HL-60/S4 treated with retinoic acid at 250 ng/mL for 4 days and 3 days (cell line): Measurements from ENCODE around the gene KCNK16.

Experiments
- in situ Hi-C: fragments of 300-500 bp; cut with MboI; formaldehyde crosslinking; loops from 2 replicates; pipeline ENCODE4 v1.7.0; 2022; ENCODE audit warnings: low sequenced_read_pairs

KCNK16 gene

DNA sequence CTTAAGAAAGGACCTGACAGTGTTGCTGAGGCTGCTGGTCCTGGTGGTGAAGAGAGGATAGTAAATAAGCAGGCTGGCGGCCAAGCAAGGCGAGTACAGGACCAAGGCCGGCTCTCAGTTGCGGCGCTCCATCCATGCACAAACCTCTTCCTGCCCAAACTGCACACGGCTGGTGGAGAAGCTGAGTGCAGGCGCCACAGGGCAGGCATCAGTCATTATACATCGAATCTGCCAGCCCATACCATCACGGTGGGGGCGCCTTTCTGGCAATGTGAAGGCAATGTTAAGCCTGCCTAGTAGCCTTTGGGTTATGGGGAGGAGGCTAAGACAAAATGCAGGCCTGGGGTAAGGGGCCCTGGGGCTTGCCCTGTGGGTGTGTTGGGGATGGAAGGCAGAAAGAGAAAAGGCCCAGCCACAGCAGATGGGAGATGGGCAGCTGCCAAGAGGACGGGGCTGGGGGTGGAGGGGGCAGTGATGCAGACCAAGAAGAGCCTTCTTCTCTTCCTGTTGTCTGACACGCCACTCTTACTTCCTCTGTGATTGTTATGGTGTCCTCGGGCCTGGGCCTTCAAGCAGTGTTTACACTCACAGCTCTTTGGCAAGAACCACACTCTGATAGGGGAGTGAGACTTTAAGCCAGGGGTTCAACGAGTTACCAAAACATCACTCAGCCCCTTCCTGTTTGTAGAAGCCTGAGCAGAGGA lies 20.3 kb upstream of the KCNK16 start:
- in situ Hi-C loops = no loop called here

DNA sequence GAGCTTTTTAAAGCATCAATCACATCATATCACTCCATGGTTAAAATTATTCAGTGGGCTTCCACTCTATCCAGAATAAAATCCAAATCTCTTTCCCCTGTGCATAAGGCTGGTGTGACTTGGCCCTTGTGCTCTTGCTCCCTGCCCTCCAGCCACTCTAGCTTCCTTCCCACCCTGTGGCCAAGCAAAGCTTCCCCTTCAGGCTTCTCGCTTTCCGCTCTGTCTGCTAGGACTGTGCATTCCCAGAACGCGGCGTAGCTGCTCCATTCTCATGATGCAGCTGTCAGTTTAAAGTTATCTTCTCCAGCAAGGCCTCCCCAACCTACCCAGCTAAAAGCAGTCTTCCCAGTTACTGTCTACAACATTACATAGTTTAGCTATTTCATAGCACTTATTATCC lies 19.4 kb upstream of the KCNK16 start:
- in situ Hi-C loops = no loop called here

DNA sequence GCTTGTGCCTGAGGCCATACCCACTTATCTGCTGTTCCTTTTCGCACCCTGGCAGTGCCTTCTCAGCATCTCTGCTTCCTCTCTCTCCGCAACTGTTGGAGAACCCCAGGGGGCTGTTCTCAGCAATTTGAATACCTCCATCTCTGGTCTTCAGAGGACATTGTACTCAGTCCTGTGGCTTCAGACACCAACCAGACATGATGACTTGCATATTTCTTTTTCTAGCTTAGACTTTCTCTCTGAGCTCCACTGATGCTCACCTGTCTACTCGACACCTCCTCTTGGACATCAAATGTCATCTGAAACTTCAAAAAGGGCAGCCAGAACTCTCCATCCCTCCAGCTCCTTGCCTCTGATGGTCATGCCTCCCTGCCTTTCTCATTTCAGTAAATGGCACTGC lies 18.9 kb upstream of the KCNK16 start:
- in situ Hi-C loops = no loop called here

DNA sequence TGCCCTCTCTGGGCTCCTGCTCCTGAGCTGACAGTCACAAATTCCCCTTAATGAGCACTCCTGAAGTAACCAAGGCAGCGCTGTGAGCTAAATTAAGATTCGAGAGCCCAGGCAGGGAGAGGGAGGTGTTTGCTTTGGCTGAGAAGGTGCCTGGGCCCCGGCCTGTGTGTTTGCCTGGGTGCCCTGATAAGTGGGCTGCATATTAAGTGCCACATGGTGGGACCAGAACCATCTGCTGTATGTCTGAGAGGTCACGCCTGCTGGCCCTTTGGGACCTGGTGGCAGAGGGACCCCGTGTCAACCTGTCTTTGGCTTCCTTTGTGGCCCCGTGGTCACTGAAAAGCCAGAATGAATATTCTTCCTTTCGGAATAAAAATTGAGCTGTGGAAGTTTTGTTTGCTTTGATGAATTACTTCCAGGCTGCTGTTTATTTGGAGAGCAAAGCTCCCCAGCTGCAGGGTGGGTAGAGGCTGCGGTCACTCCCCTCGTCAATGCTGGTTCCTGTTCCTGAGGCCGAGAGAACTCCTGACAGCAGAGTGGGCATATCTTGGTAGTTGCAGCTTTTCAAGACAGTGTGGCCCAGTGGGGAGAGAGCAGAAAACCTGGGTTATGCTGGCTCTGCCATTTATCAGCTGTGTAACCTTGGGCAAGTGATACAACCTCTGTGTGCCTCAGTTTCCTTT lies 17.5 kb upstream of the KCNK16 start:
- in situ Hi-C loops = no loop called here

DNA sequence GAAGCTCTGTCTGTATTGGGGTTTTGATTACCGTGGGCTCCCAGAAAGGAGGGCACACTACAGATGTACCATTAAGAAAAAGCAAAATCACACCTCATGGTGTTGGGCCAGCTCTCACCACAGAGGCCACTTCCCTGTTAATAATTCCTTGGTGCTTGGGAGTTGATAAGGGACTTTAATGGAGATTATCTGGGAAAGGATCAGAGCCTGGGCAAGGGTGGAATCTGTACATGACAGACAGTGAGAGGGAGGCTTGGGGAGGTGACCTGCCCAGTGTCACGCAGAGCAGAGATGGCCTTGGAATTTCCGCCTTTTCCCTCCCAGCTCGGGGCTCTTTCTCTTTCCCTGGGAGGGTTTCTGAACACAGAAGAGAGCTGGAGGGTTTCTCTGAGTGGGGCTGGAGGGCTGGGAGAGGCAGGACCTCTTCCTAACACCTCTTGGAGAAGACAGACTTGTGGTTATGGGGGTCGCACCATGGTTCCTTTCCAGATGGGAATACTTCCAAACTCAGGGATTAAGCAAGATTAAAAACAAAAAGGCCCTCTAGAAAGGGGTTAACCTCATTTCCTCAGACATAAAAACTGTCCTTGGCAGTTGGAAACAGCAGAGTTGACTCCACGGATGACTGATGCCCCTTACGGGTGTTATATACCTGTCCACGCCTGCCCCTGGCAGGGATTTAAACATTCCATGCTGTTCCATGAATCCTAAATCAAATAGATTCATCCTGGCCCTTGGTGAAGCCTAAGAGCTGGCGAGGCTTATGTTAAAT lies 16.8 kb upstream of the KCNK16 start:
- in situ Hi-C loops = no loop called here

DNA sequence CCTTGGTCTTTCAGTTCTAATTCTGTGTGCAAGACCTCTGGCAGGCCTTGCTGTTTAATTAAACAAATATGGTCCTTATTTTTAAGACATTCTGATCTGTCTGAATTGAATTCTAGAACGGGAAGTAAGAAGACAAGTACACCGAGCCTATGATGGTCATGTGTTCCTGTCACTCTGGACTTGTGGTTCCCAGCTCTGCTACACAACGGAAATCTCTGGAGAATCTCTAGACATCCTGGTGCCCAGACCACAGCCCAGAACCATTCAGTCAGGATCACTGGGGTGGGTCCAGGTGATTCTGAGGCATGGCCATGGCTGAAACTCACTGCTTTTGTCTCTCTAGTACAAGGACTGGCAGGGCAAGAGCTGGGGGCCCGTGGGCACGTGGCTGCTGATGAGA lies 15.9 kb upstream of the KCNK16 start:
- in situ Hi-C loops = no loop called here

DNA sequence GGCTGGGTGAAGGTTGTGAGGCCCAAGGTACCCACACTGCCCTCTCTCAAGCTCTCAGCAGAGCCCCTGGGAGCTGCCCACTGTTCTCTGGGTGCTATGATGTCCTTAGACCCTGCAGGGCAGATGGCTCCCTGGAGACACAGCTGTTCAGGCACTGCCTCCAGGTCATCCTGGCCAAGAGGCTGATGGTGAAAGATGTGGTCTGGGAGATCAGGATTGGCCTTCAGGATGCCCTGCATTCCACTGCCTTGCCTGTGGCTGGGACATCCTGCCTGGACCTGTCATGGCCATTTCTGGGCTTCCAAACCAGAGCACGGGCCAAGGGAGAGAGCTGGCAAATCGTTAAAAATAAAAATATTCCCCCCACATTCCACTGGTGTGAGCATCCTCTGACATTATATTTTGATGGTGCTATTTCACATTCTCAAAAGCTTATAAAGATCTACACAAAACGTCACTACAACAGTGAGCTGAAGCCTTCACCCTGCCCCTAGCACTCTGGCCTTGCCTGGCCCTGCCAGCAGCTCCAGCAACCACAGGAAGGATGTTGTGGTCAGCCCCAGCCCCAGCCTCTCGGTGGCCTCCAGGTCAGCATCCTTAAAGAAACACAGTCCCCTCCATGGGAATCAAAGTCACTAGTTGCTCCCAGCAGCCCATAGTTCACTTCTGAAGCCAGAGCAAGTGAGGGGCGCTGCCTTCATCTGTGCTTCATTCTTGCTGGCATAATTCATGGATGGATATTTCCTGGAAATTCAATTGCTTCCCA lies 13.5 kb upstream of the KCNK16 start:
- in situ Hi-C loops = no loop called here

DNA sequence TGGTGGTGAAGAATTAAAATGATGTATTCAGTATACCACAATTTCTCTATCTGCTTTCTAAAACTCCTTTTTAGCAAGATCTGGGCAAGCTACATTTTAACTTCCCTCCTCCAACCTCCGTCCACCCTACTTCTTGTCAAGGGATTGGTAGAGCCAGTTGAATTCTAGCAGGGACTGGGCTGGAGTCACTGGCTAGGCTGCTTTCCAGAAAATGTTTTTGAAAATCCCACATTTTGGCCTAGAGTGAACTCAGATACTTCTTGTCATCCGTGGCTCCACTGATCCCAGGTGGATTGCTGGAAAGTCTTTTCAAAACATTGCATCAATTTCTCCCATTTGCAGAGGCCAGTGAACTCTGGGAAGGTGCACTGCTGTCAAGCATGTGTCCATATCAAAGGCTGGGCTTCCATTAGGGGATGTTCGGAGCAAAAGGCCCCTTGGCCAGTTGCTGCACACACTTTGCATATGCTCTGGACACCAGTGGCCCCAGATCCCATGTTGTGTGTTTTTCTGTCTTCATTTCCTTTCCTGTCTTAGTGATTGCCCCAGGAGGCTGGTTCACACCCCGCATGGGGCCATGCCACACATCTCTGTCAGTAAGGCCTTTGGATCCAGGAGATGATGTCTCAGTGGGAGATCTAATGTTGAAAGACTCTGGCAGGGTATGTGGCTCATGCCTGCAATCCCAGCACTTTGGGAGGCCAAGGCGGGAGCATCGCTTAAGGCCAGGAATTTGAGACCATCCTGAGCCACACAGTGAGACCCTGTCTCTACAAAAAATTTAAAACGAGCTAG lies 11.3 kb upstream of the KCNK16 start:
- in situ Hi-C loops = no loop called here

DNA sequence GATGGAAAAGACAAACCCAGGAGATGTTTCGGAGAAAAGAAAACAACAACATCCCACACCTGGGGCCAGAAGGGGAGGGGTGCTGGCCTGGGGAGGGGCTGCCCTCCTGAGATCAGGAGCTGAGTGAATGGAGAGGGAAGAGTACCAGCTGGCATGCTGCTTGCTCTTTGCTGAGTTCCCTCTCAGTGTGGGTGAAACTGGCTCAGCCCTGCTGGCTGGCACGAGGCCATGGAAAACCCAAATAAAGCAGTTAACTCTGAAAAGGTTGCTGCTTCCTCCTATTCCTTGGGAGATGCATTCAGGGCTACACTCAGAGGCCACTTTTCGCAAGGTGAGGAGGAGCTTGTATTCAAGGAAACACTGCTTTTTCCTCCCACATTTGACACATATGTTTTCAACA lies 8.0 kb upstream of the KCNK16 start:
- in situ Hi-C loops = no loop called here

DNA sequence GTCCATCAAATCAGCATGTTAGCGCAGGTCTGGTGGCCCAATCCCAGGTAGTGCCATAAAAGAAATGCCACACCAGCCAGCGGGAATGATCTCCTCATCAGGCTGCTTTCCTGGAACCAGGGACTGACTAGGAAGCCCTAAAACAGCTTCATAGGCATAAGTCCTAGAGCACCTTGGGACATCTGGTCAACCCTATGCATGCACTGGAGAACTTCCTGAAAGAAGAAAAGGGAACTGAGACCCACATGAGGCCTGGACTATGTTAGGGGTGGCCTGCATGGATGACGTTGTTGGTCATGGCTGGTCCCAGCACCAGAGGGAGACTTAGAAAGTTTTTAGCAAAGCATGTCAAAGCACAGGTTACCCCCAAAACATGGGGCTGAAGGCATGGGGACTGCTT lies 7.6 kb upstream of the KCNK16 start:
- in situ Hi-C loops = no loop called here

DNA sequence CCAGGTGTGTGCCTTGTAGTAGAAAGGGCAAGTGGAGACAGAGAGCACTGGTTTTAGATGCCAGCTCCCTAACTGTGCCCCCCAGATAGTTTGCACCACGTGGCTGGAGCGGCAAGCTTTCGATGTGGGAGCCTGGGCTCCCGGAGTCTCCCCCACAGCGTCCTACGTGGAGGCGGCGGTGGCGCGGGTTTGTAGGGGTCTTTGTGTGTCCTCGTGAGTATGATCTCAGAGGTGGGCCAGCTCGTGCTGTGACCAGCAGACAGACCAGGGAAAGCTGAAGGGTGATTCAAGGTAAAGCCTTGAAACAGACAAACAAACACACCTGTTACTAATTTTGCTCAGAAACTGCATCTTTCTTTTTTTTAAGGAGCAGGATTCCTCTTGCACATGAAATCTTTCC lies 5.6 kb upstream of the KCNK16 start:
- in situ Hi-C loops = no loop called here

DNA sequence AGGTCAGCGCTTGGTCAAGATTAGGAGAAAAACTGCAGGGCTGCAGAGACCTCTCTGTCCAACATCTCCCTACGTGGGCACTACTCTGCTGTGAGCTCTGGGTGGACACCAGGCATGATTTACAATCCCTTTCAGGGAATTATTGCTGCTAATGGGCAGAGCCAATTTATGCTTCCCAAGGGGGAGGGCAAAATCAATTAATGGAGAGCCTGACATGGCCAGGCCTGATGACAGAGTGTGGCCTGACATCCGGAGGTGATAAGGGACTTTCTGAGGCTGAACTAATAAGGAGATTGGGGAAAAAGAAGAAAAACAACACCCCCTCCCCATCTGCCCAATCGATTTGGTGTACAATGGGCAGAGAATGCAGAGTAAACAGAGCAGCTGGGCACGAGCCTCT lies 5.0 kb upstream of the KCNK16 start:
- in situ Hi-C loops = no loop called here

DNA sequence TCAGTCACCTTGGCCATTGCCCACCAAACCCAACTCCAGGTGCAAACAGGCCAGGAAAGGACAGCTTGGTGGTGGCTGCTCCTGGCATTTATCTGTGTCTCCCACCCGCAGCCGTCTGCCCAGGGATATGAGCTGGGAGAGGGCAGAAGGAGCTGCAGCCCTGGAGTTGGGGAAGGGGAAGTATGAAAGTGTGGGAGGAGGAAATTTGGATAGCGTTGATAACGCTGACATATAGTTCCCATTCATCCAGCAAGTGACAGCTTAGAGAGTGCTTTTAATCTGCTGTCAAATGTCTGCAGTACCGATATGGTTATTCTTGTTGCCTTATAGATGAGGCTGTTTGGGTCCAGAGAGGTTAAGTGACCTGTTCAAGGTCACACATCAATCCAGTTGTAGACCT lies 741 bp downstream of the KCNK16 start:
- in situ Hi-C loops = no loop called here

DNA sequence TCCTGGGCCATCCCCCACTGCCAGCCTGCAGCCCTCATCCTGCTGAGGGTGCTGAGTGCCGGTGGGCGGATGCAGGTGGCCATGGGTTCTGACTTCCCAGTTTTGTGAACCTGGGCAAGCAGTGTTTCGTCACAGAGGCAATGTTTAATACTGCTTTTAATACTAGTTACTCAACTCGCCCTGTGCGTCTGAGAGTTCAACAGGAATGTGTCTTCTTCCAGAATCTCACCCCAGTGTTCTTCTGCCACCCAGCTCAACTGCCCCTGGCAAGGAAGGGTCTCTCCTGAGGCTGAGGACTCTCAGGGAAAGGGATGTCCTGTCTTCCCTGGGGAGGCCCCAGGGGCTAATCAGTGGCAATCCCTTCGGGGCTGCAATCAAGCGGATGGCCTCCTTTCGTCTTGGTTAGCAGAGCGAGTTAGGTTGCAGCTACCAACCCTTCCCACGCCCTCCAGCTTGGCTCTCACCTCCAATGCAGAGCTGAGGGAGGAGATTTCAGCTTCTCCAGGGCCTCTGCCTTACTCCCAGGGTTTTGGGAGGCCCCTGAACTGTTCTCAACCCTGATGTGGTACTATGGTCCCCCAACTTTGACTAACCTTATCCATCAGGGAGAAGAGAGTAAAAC lies 2.0 kb downstream of the KCNK16 start:
- in situ Hi-C loops = no loop called here

DNA sequence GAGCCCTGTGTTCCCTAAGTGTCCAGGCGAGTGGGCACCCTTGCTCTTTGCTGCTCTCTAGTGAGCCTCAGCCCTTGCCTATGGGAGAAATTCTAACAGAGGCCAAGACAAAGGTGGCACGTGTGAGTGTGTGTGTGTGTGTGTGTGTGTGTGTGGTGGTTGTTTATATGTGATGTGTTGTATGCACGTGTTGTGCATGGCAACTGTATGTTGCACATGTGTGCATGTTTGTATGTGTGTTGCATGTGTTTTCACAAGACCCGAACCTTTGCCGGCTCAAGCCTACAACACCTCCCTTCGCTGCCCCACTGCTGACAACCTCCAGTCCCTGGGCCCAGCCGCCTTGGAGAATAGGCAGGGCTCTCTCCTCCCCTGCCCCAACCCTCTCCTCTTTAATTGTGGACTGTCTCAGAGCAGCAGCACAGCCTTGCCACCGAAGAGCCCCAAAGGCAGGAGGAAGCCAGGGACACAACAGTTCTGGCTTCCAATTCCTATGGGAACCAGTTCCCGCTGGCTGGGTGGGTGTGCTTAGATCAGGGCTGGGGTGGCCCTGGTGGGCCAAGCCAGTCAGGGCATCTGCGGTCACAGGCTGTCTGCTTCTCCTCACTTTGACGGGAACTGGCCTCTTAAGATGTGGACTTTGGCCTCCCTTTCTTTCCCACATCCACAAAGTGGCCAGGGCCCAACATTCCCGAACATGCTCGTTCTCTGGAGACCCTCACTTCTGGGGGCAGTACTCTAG lies 2.7 kb downstream of the KCNK16 start:
- in situ Hi-C loops = no loop called here

DNA sequence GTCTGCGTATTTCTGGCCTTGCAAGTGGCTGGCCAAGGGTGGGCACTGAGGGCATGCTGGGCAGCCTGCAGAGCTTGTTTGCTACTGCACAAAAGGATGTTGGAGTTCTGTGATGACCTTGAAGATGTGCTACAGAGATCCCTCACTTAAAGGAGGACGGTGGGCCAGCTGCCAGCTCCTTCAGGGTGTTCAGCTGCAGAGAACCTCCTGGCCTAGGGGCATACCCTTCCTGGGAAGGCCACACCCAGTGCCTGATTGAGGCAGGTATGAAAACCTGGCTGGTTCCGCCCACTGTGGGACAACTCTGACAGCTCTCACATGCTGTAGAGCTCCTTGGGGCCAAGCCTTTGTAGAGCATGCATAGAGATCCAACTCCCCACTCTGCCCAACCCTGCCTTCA lies 5.2 kb downstream of the KCNK16 start:
- in situ Hi-C loops = no loop called here

DNA sequence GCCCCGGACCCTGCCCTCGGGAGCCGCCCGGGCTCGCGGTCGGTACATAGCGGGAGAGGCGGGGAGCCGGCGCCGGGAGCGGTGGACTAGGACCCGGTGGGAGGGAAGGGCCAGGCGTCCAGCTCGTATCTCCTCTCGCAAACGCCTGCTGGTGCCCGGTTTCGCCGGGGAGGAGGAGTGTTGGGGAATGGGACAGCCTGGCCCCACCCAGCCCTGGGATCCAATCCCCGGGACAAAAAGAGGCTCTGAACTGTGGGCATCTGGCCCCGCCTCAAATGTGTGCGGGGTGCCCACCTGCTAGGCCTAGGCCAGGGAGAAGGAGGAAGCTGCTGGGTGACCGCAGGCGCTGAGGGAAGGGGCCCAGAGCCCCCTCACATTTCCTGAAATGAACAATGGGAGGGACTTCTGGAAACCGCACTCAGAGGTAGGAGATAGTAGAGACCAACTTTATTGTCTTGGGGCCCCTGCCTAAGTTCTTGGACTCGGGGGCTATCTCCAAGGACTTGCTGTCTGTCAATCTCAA lies 8.2 kb downstream of the KCNK16 start, which contains the start of gene KCNK17:
TSS of gene KCNK17 (minus strand) at position 147 of the 523 bp plus-strand sequence. CDS start at position 48, 99 bp downstream.
- in situ Hi-C loops = no loop called here

DNA sequence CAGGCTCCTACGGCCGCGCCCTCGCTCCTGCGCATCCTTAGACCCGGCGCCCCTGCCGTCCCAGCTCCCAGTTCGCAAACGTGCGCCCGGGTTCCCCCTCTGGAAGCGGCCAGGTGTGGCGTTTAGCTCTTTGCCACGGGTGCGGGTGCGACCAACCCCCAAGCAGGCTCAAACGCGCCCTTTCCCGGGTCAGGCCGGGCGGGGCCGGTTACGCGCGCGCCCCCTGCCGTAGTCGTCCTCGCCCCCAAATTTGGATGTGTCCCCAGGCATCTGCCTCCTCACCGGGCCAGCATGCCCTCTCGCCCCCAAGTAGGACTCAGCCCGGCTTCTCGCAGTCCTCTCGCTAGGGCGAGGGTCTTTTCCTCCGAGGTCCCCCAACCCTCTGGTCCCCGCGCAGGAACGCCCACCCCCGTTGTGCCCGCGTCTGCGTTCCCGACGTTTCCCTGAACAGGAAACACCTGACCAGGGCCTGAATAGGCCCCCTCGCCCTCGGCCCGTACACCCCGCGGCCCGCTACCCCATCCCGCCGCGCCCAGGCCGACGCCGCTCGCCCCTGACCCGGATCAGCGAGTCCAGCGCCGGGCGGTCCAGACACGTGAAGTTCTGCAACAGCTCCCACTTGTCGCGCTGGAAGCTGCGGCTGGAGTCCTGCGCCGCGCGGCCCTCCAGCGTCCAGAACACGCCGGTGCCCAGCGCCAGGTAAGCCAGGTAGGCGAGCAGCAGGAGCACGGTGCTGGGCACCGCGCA lies 8.8 kb downstream of the KCNK16 start:
- in situ Hi-C loops = no loop called here
